Liver (tissue), 9 donors: ENCODE results near the gene LRRC75B. TPM values are rescaled to one million over a fixed set of nuclear protein-coding genes. Genes with fewer than 3 reads are reported as not detected.
A peak's percentile ranks its signal among the peaks of the same experiment; 100 is the strongest.

Source experiments
- DNase-seq: peaks from one replicate; pipeline ENCODE4 v3.0.0-alpha.2; 2017; ENCODE audit warnings: low spot score
- H3K27ac ChIP-seq, 2 donors: one replicate each; pipeline ENCODE4 v1.7.0; 2013; ENCODE audit warnings: inconsistent platforms in 2 of 2, low read length in 2 of 2, control low read depth in 1 of 2, low read depth in 1 of 2, mild to moderate bottlenecking in 1 of 2
- H3K27me3 ChIP-seq, 4 donors: one replicate each; pipeline versions ENCODE4 v1.6.1 to v1.7.0; 2013; ENCODE audit warnings: low read length in 3 of 4, inconsistent platforms in 1 of 4, mild to moderate bottlenecking in 1 of 4, moderate library complexity in 1 of 4; ENCODE audit not compliant: control insufficient read depth in 4 of 4, insufficient read depth in 4 of 4
- H3K36me3 ChIP-seq, 4 donors: one replicate each; pipeline versions ENCODE4 v1.6.1 to v1.7.0; 2013; ENCODE audit warnings: low read length in 3 of 4, mild to moderate bottlenecking in 3 of 4, low read depth in 1 of 4, moderate library complexity in 1 of 4; ENCODE audit not compliant: control insufficient read depth in 4 of 4, insufficient read depth in 3 of 4
- H3K4me1 ChIP-seq, 4 donors: one replicate each; pipeline versions ENCODE4 v1.6.1 to v1.7.0; 2013; ENCODE audit warnings: low read length in 3 of 4, mild to moderate bottlenecking in 3 of 4, moderate library complexity in 1 of 4; ENCODE audit not compliant: control insufficient read depth in 4 of 4, insufficient read depth in 4 of 4
- H3K4me3 ChIP-seq, 3 donors: one replicate each; pipeline versions ENCODE4 v1.6.1 to v1.7.0; 2013; ENCODE audit warnings: low read length in 3 of 3, control low read depth in 1 of 3, low read depth in 1 of 3, mild to moderate bottlenecking in 1 of 3
- H3K9ac ChIP-seq, 2 donors: one replicate each; pipeline ENCODE4 v1.7.0; 2013; ENCODE audit warnings: low read length in 2 of 2, mild to moderate bottlenecking in 2 of 2, moderate library complexity in 2 of 2, control low read depth in 1 of 2, low read depth in 1 of 2
- H3K9me3 ChIP-seq, 4 donors: one replicate each; pipeline versions ENCODE4 v1.6.1 to v1.7.0; 2013; ENCODE audit warnings: low read length in 3 of 4; ENCODE audit not compliant: control insufficient read depth in 4 of 4
- HNF4A ChIP-seq, 2 donors: conservative IDR thresholded peaks; 2 replicates each; pipeline ENCODE4 v1.6.1; 2016; ENCODE audit warnings: antibody characterized with exemption in 2 of 2, mild to moderate bottlenecking in 2 of 2
- RAD21 ChIP-seq, 2 donors: IDR thresholded peaks; 2 replicates each; pipeline ENCODE4 v1.6.1; 2016; ENCODE audit warnings: antibody characterized with exemption in 2 of 2, mild to moderate bottlenecking in 2 of 2
- YY1 ChIP-seq: IDR thresholded peaks from 2 replicates; pipeline ENCODE4 v1.6.1; 2016; ENCODE audit warnings: antibody characterized with exemption, mild to moderate bottlenecking
- WGBS: extraction: QIAGEN DNeasy Blood & Tissue Kit; methylation state at CpG from one replicate; pipeline ENCODE4 v1.1.7; 2013; 5-methylcytosine and 5-hydroxymethylcytosine counted together
- polyA plus RNA-seq, 2 donors: library from polyadenylated mRNA; stranded (reverse) in 1 of 2; unstranded in 1 of 2; fragments of 200-250 nt in 1 of 2; fragments of >200 nt in 1 of 2; fragmentation: Nextera tagmentation in 1 of 2; extraction: Ambion mirVana in 1 of 2; gene quantifications; one replicate each; pipeline versions ENCODE4 v1.2.1 to v1.2.3, GENCODE V29; 2013 to 2015
- total RNA-seq, 2 donors: library from RNA; depleted of rRNA; stranded (reverse); fragments of >200 nt; gene quantifications; one replicate each; pipeline ENCODE4 v1.2.3, GENCODE V29; 2014
- TF ChIP-seq, protein P1 (sequence below): IDR thresholded peaks from 2 replicates; pipeline ENCODE4 v1.6.1; 2016; ENCODE audit warnings: antibody characterized with exemption, mild to moderate bottlenecking
- TF ChIP-seq, protein P2 (sequence below): fragments of 150-350 bp; IDR thresholded peaks from 2 replicates; pipeline ENCODE4 v1.5.1; 2017; ENCODE audit warnings: improper control_type of control experiment, low read depth, low read length; ENCODE audit not compliant: missing input control
- donor health status: healthy.
- donor health status: healthy.
- donor health status: healthy.
- donor health status: healthy.
- donor health status: healthy.

The LRRC75B gene
- total and polyA plus RNA-seq, 4 donors: 7.8 to 14.3 (median 9.4) TPM

GRCh38 chr22:24543185-24543601, 49.7 kb downstream of the LRRC75B start:
- H3K4me1 ChIP-seq: peaks cover 14 to 68% (median 38%) of the 10 kb centered on the region in 4 donors
- DNase-seq: no peak

DNA sequence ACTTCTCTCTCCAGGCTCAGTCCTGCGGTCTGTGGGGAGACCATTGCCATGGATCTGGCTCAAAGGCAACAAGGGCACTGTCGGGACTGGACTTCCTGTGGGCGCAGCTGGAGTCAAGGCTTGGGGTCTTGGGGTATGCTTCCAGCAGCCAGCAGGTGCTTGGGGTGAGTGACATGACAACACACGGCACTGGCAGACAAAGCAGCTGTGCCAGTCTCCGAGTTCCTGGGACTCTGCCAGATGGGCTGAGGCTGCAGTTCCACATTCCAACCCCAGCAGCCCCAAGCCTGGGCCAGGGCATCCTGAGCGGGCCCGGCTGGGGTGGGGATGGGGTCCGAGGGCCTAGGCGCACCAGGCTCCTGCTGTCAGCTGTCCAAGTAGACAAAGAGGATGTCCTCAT, 50.2 kb downstream of the LRRC75B start:
- Histone ChIP-seq H3K9ac (no peak overlapping the region), H3K9me3 (no peaks in the 10 kb centered on the region), H3K27ac (peak overlapping the region; percentile 84 to 97), H3K27me3 (no peaks in the 10 kb centered on the region), H3K36me3 (peaks cover 18 to 42% (median 34%) of the 10 kb centered on the region in 4 donors), H3K4me1 (peaks cover 14 to 63% (median 35%) of the 10 kb centered on the region in 4 donors), H3K4me3 (no peak overlapping the region)
- 43% methylated on average over 9 of the region's 9 CpGs for WGBS
- peak in 1 of 2 donors; percentile 46 for TF ChIP-seq RAD21 (IDR thresholded peaks at IDR 0.05)
- TF ChIP-seq, protein P1, sequence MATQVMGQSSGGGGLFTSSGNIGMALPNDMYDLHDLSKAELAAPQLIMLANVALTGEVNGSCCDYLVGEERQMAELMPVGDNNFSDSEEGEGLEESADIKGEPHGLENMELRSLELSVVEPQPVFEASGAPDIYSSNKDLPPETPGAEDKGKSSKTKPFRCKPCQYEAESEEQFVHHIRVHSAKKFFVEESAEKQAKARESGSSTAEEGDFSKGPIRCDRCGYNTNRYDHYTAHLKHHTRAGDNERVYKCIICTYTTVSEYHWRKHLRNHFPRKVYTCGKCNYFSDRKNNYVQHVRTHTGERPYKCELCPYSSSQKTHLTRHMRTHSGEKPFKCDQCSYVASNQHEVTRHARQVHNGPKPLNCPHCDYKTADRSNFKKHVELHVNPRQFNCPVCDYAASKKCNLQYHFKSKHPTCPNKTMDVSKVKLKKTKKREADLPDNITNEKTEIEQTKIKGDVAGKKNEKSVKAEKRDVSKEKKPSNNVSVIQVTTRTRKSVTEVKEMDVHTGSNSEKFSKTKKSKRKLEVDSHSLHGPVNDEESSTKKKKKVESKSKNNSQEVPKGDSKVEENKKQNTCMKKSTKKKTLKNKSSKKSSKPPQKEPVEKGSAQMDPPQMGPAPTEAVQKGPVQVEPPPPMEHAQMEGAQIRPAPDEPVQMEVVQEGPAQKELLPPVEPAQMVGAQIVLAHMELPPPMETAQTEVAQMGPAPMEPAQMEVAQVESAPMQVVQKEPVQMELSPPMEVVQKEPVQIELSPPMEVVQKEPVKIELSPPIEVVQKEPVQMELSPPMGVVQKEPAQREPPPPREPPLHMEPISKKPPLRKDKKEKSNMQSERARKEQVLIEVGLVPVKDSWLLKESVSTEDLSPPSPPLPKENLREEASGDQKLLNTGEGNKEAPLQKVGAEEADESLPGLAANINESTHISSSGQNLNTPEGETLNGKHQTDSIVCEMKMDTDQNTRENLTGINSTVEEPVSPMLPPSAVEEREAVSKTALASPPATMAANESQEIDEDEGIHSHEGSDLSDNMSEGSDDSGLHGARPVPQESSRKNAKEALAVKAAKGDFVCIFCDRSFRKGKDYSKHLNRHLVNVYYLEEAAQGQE: no peak
- TF ChIP-seq, protein P2, sequence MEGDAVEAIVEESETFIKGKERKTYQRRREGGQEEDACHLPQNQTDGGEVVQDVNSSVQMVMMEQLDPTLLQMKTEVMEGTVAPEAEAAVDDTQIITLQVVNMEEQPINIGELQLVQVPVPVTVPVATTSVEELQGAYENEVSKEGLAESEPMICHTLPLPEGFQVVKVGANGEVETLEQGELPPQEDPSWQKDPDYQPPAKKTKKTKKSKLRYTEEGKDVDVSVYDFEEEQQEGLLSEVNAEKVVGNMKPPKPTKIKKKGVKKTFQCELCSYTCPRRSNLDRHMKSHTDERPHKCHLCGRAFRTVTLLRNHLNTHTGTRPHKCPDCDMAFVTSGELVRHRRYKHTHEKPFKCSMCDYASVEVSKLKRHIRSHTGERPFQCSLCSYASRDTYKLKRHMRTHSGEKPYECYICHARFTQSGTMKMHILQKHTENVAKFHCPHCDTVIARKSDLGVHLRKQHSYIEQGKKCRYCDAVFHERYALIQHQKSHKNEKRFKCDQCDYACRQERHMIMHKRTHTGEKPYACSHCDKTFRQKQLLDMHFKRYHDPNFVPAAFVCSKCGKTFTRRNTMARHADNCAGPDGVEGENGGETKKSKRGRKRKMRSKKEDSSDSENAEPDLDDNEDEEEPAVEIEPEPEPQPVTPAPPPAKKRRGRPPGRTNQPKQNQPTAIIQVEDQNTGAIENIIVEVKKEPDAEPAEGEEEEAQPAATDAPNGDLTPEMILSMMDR: peak; percentile 28
- DNase-seq: no peak

More at GRCh38 chr22:24543185-24543601, 49.7 kb downstream of the LRRC75B start:
- peaks cover 18 to 46% (median 39%) of the 10 kb centered on the region in 4 donors for H3K36me3 ChIP-seq
- no peak overlapping the region for H3K9ac ChIP-seq
- TF ChIP-seq RAD21 (IDR thresholded peaks at IDR 0.05) (no peak), YY1 (peak; percentile 30)
- H3K27ac ChIP-seq: peak overlapping the region; percentile 84 to 97
- H3K4me3 ChIP-seq: no peak overlapping the region
- H3K27me3 ChIP-seq: no peaks in the 10 kb centered on the region
- H3K9me3 ChIP-seq: no peaks in the 10 kb centered on the region
- WGBS: 41% methylated on average over 7 of the region's 7 CpGs

GRCh38 chr22:24541681-24542515, 51.0 kb downstream of the LRRC75B start:
- Histone ChIP-seq H3K27ac (peak overlapping the region; percentile 84 to 97), H3K4me3 (no peak overlapping the region), H3K9ac (no peak overlapping the region), H3K4me1 (peaks cover 14 to 59% (median 32%) of the 10 kb centered on the region in 4 donors), H3K27me3 (no peaks in the 10 kb centered on the region), H3K9me3 (no peaks in the 10 kb centered on the region), H3K36me3 (peaks cover 15 to 35% (median 27%) of the 10 kb centered on the region in 4 donors)
- DNase-seq: no peak
- TF ChIP-seq, protein P1: no peak
- peak in 1 of 2 donors; percentile 14 for TF ChIP-seq HNF4A (conservative IDR thresholded peaks at IDR 0.05)
- 58% methylated on average over 6 of the region's 6 CpGs for WGBS
